Measurements from ENCODE around the gene ANAPC7. TPM values are rescaled to one million over a fixed set of nuclear protein-coding genes. Genes with fewer than 3 reads are reported as not detected.
"Not testable (repeated sequence)": the region's sequence is repeated elsewhere in the genome, so short reads cannot be mapped to it uniquely, and the experiment has no call there.

Gene ANAPC7, protein sequence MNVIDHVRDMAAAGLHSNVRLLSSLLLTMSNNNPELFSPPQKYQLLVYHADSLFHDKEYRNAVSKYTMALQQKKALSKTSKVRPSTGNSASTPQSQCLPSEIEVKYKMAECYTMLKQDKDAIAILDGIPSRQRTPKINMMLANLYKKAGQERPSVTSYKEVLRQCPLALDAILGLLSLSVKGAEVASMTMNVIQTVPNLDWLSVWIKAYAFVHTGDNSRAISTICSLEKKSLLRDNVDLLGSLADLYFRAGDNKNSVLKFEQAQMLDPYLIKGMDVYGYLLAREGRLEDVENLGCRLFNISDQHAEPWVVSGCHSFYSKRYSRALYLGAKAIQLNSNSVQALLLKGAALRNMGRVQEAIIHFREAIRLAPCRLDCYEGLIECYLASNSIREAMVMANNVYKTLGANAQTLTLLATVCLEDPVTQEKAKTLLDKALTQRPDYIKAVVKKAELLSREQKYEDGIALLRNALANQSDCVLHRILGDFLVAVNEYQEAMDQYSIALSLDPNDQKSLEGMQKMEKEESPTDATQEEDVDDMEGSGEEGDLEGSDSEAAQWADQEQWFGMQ
- total RNA-seq (ENCODE audit: insufficient read depth, low replicate concordance) = 19.7 TPM

DNA sequence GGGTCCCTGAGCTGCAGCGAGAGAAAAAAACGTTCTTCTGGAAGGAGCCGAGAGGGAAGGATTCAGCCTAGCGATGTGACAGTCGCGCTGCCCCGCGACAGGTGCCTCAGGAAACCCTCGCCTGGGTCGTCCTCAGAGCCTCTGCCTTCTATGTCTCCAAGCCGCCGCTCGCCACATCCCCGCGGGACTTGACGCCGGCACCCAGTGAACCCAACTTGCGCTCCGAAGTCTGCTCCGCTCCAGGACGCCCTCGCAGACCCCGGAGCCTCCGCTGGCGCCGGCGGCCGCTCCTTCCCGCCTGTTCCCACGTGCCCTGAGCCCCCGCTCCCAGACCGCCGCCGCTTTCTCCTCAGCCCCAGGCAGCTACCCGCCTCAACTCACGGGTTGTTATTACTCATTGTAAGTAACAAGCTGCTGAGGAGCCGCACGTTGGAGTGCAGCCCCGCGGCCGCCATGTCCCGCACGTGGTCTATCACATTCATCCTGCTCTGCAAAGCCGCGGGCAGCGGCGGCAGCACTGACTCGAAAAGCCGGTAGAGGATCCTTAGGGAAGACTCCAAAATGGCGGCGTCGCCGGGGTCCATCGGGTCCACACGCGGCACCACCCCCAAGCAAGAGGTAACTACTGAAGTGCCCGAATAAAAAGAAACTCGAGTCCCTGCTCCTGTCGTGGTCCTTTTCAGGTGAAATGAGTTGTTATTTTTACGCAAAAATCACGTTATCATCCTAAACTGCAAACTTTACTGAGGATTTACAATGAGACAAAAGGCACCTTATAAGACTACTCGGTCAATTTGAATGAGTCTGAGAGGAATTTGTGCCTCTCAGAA lies at the start of gene ANAPC7:
ANAPC7 (minus strand) TSS at position 563 of the 830 bp plus-strand sequence; CDS start at position 482, 81 bp downstream.
- DNase-seq (ENCODE audit: low spot score) = peak; percentile 93

DNA sequence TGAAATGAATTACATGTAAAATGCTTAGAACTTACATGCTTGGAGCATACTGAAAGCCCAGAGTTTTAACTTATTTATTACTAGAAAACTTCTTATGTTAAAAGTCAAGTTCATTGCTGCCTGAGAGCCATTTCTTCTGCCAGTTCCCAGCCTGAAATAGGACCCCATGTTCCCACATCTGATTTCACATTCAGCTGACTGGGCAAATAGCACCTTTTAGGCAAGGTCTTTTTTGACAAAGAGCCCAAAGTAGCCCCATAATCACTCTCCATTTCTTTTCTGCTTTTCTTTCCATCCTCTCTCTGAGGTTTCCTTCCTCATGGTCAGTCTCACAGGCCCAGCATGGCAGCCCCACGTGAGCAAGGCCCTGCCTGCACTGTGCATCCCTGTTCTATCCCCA lies 47.8 kb upstream of the ANAPC7 start:
- DNase-seq (ENCODE audit: low spot score) = no peak

DNA sequence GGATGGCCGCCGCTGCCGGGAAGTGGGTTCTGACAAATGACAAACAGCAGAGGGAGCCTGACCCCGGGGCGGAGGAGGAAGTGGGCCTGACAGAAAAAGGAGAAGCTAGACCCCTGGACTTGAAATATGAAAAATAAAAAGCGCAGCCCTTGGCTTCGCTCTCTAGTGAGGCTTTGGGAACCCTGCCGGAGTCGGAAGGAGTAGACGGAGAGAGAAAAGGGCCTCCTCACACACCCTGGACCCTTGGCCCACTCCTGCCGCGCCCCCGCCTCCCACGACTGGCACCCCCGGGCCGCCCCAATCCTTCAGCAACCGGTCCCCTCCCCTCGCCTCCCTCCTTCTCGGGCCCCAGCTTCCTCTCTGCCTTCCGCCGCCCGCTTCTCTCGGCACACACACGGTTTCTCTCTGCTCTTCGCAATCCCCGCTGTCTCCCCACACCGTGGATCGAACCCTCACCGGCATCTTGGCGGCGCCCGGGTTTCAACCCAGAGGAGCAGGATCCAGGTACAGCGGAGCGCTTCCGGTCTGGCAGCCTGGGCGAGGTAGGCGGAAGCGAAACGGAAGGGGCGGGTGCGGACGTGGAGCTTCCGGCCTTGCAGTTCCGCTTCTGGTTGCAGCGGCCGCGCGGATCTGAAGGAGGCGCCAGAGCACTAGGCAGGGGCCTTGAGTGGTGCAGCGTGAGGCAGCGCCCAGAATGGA lies 46.4 kb upstream of the ANAPC7 start, which contains the start of gene ARPC3:
ARPC3 (minus strand) TSS at position 539 of the 699 bp plus-strand sequence; CDS start at position 462, 77 bp downstream.
- DNase-seq (ENCODE audit: low spot score) = peak; percentile 98

DNA sequence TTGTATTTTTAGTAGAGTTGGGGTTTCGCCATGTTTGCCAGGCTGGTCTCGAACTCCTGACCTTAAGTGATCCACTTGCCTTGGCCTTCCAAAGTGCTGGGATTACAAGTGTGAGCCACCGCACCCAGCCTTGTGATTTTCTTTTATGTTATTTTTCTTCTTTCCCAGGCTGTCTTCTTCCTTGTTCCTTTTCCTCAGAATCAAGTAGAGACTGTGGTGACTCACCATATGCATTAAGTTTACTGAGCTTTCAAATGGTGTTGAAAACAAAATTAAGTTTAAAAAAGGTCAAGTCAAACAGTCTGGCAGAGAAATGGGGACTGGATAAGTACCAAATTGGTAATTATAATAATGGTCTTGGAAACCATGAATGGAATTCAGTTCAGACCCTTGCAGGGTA lies 40.9 kb upstream of the ANAPC7 start:
- DNase-seq (ENCODE audit: low spot score) = no peak

DNA sequence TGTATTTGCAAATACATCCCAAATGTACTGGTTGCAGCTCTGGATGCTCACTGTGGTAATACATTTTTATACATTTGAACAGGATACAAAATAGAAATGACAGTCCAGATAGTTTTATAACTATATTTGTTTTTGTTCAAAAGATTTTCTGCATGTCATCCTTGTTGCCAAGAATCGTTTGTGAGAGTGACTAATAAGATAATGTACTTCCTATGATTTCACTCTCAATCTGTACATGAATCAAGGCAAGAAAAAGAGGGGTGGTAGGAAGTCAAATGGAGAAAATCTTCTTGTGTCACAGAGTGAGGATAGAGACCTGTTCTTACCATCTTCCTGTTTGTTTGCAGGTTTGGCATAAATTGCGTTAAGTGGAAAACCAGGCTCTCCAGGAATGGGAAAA lies 32.7 kb upstream of the ANAPC7 start:
- DNase-seq (ENCODE audit: low spot score) = no peak

DNA sequence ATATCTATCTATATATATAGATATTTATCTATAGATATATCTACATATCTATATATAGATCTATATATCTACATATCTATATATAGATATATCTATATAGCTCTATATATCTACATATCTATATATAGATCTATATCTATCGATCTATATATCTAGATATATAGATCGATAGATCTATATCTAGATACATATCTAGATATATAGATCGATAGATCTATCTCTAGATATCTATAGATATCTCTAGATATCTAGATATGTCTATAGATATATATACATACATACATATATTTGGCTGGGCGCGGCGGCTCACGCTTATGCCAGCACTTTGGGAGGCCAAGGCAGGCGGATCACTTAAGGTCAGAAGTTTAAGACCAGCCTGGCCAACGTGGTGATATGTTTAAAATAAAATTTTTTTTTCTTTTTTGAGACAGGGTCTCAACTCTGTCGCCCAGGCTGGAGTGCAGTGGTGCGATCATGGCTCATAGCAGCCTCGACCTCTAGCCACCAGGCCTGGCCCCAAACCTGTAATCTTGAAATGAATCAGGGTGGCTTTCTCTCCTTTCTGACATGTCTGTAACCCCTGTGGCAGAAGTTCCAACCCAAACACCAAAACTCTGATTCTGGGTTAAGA lies 28.6 kb upstream of the ANAPC7 start:
- DNase-seq (ENCODE audit: low spot score) = no peak

DNA sequence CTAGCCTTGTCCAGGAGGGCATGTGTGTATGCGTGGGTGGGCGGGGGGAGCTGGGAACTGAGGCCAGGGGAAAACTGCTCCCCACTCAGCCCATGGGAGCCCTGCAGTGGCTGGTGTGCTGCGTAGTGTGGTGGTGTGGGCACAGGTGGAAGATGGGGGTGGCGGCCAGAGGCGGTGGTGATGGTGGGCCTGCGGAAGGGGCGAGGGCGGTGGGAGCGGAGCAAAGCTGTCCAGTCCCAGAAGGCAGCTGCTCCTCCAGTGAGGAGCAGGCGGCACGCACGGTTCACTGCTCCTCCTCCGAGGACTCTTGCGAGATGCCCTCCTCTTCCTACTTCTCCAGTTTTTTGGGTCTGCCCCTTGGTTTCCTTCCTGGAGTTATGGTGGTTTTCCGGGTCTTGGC lies 26.2 kb upstream of the ANAPC7 start:
- DNase-seq (ENCODE audit: low spot score) = not testable (repeated sequence)

DNA sequence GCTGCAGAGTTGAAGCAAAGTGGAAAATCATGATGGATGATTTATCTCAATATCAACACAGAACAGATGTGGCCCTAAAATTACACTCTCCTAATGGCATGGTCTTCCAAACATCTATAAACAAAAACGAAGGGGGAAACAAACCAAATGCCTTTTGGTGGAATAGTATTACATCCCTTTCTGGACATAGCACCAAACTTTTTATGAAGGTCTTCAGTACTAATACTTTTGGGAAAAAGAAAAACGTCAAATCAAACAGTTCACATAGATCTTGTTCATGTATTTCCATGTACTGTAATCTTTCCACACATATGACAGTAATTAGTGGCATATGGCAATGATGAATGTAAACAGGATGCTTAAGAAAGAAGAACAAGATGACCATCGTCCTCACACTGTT lies 22.9 kb upstream of the ANAPC7 start:
- DNase-seq (ENCODE audit: low spot score) = no peak

DNA sequence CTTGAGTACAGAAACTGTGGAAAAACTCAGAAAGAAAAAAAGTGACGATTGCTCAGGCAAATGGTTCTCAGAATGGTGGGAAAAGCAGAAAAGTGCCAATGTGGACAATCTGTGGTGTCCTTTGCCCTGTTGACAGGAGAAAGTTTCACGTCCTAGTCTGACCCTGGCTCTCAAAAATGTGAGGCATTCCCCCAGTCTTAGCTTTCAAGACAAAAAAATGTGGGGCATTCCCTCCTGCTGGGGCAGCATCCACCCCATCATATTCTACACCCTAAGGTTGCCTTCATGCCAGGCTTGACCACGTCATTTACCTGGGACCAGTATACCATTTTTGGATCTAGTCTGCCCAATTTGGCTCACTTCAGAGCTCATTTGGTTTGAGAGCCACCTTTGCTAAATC lies 20.7 kb upstream of the ANAPC7 start:
- no peak for DNase-seq (ENCODE audit: low spot score)

DNA sequence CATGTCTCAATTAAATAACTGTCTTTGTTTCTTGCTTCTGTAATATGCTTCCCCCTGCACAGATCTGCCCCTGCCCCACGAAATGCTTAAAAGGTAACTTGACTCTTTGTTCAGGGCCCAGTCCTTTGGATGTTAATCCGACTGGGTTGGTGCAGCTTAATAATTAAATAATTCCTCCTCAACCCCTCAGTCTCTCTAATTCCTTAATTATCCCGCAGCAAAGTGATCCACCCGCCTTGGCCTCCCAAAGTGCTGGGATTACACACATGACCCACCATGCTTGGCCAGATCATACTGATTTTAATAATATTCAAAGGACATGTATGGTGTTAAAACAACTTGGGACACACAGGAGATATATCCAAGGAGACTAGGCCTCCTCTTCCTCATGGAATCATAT lies 18.2 kb upstream of the ANAPC7 start:
- DNase-seq (ENCODE audit: low spot score) = no peak

DNA sequence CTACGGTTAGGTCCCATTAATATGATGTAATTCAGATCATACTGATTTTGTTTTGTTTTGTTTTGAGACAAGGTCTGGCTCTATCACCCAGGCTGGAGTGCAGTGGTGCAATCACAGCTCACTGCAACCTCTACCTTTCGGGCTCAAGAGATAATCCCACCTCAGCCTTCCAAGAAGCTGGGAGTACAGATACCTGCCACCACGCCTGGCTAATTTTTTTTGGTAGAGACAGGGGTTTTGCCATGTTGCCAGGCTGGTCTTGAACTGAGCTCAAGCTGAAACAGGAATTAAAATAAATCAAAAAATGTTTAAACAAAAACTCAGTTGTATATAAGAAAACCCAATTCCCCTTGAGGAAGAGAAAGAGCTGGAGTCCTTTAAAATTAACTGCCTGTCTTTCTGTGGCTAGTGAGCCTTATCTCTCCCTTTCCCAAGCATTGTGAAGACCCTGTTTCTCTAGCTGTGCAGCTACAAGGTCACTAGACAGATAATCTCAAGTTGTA lies 17.7 kb upstream of the ANAPC7 start:
- no peak for DNase-seq (ENCODE audit: low spot score)

DNA sequence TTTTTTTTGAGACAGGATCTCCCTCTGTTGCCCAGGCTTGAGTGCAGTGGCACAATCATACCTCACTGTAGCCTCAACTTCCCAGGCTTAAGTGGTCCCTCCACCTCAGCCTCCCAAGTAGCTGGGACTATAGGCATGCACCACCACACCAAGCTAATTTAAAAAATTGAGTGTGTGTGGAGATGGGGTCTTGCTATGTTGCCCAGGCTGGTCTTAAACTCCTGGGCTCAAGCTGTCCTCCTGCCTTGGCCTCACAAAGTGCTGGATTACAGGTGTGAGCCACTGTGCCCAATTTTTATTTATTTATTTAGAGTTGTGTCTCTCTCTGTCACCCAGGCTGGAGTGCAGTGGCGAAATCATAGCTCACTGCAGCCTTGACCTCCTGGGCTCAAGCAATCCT lies 17.1 kb upstream of the ANAPC7 start:
- DNase-seq (ENCODE audit: low spot score) = not testable (repeated sequence)

DNA sequence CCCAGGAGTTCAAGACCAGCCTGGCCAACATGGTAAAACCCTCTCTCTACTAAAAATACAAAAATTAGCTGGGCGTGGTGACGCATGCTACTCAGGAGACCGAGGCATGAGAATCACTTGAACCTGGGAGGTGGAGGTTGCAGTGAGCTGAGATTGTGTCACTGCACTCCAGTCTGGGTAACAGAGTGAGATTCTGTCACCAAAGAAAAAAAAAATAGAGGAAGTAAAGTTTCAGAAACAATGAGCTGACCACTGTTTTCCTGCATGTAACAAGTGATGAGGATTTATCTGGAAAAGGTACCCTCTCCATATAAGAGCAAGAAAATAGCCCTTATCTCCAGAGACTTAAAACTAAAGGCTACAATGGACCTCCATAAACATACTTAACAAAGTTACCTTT lies 13.6 kb upstream of the ANAPC7 start:
- not testable (repeated sequence) for DNase-seq (ENCODE audit: low spot score)

DNA sequence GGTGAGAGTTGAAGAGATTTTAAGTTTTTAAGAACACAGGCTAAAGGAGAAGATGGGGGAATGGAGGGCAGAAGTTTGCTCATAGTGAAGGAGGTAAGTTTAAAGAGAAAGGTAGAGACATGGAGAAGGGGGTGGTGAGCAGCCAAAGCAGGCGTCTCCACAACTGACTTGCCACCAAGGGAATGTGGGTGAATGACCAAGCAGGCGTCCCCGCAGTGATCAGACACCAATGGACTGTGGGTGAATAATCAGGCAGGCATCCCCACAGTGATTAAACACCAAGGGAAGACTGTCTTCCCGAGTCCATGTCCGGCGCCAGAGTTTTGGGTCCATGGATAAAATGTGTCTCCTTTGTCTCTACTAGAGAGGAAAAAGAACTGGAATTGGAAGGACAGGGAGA lies 6.6 kb upstream of the ANAPC7 start:
- not testable (repeated sequence) for DNase-seq (ENCODE audit: low spot score)

DNA sequence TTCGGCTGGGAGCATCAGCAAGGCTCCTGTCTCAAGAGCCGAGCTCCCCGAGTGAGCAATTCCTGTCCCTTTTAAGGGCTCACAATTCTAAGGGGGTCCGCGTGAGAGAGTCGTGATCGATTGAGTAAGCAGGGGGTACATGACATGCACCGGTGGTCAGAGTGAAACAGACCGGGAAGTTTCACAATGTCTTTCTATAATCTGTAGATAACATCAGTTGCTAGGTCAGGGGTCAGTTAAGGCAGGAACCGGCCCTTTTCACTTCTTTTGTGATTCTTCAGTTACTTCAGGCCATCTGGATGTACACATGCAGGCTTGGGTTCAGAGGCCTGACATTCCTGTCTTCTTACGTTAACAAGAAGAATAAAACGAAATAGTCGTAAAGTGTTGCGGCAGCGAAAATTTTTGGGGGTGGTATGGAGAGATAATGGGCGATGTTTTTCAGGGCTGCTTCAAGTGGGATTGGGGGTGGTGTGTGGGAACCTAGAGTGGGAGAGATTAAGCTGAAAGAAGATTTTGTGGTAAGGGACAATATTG lies 1.7 kb upstream of the ANAPC7 start:
- DNase-seq (ENCODE audit: low spot score) = not testable (repeated sequence)

DNA sequence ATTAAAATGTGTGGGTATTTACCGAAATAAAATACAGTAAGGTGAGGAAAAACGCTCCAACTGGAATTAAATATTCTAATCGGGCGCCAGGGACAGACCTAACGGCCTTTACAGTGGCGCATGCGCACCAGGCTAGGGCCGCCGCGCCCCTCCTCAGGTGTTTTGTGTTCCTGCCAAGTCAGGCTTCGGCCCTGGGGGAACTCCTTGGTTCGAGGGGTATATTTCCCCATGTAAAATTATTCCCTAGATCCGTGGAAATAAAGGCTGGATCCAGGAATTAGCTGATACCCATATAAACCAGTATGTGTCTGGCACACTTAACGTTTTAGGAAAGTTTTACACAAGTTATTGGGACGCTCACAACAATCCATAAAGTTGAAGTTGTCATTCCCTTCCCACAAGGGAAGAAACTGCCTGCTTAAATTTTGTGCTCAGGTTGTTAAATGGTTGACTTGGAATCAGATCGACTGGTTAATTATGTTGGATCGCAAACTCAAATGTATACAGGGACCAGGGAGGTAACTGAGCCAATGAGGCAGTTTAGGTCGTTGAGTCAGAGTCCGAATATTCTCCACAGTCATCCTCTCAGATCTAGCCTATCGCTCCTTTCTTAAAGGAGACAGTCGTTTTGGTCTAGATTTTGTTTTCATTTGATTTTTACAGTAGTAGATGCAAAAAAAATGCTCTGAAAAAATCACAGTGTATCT lies 621 bp upstream of the ANAPC7 start:
- peak; percentile 82 for DNase-seq (ENCODE audit: low spot score)

DNA sequence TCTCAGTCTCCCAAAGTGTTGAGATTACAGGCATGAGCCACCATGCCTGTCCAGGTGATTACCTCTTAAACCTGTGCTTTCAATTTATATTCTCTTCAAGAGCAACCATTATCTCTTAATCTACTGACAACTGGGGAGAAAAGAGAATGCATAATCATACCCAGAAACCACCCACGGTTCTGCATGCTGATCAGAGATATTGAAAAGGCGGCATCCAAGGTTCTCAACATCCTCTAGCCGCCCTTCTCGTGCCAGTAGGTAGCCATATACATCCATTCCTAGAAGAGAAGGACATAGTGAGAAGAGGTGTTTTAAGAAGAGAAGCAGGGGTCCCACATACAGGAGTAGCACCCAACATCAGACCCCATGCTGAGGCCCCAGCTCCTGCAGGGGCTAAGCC lies 20.8 kb downstream of the ANAPC7 start:
- no peak for DNase-seq (ENCODE audit: low spot score)

DNA sequence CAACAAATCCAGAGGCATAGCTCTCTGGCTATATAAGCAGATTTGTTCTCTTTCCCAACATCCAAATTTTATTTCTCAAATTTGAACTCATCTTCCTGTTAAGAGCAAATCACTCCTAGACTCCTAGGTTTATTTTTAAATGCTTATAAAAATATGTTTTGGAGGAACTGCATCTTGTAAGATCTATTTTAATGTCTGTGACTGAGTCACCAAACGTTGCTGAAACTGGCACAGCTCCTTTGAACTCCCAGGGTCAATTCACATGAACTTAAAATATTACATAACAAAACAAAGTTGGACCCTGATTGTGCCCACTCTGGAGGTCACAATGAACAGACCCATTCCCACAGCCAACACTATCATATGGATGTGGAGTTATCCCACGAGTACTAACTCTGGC lies 23.9 kb downstream of the ANAPC7 start:
- no peak for DNase-seq (ENCODE audit: low spot score)

DNA sequence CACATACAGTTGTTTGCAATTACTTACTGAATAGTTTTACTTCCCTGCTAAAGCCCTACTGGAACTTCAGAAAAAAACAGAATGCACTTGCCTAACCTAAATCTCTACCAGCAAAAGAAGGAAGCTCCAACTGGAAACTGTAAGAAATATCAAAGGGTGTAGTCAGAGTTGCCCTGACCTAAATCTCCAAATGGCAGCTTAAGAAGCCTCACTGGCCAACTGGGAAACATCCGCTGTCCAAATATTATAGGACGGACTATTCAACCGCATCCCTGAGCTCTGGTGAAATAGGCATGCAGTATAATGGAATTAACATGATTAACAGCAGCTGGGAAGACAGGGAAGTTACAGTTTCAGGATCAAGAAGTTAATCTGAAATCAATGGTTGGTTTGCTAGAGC lies 24.3 kb downstream of the ANAPC7 start:
- DNase-seq (ENCODE audit: low spot score) = no peak
